ENCODE results near the gene ABI3BP.
"Not testable (repeated sequence)": the region's sequence is repeated elsewhere in the genome, so short reads cannot be mapped to it uniquely, and the experiment has no call there.

Gene ABI3BP

GRCh38 chr3:101012312-101012711, 19.1 kb upstream of the ABI3BP start:
- not testable (repeated sequence) for H3K4me1 ChIP-seq (ENCODE audit: insufficient read depth, low read length); H3K36me3 ChIP-seq (ENCODE audit: insufficient read depth, low read length); H2AFZ ChIP-seq (ENCODE audit: low read depth, low read length); H3K9me3 ChIP-seq (ENCODE audit: low read length); H3K27me3 ChIP-seq (ENCODE audit: insufficient read depth, low read length); H3K4me3 ChIP-seq (ENCODE audit: low read length)

GRCh38 chr3:101011136-101011535, 17.9 kb upstream of the ABI3BP start:
- H3K4me3 ChIP-seq (ENCODE audit: low read length): no peak overlapping the region
- no peaks in the 10 kb centered on the region for H3K4me1 ChIP-seq (ENCODE audit: insufficient read depth, low read length)
- no peaks in the 10 kb centered on the region for H3K9me3 ChIP-seq (ENCODE audit: low read length)
- H3K36me3 ChIP-seq (ENCODE audit: insufficient read depth, low read length): no peaks in the 10 kb centered on the region
- H2AFZ ChIP-seq (ENCODE audit: low read depth, low read length): no peak overlapping the region
- H3K27me3 ChIP-seq (ENCODE audit: insufficient read depth, low read length): peaks cover 3% of the 10 kb centered on the region

GRCh38 chr3:101010296-101010695, 17.1 kb upstream of the ABI3BP start:
- Histone ChIP-seq H2AFZ (ENCODE audit: low read depth, low read length) (no peak overlapping the region), H3K4me1 (ENCODE audit: insufficient read depth, low read length) (no peaks in the 10 kb centered on the region), H3K9me3 (ENCODE audit: low read length) (no peaks in the 10 kb centered on the region), H3K36me3 (ENCODE audit: insufficient read depth, low read length) (no peaks in the 10 kb centered on the region), H3K4me3 (ENCODE audit: low read length) (no peak overlapping the region), H3K27me3 (ENCODE audit: insufficient read depth, low read length) (no peaks in the 10 kb centered on the region)

GRCh38 chr3:101009386-101009785, 16.2 kb upstream of the ABI3BP start:
- H3K27me3 ChIP-seq (ENCODE audit: insufficient read depth, low read length): no peaks in the 10 kb centered on the region
- H3K36me3 ChIP-seq (ENCODE audit: insufficient read depth, low read length): no peaks in the 10 kb centered on the region
- no peaks in the 10 kb centered on the region for H3K4me1 ChIP-seq (ENCODE audit: insufficient read depth, low read length)
- H3K9me3 ChIP-seq (ENCODE audit: low read length): no peaks in the 10 kb centered on the region
- H2AFZ ChIP-seq (ENCODE audit: low read depth, low read length): no peak overlapping the region
- H3K4me3 ChIP-seq (ENCODE audit: low read length): no peak overlapping the region

- H3K36me3 ChIP-seq (ENCODE audit: insufficient read depth, low read length): no peaks in the 10 kb centered on the region
- H2AFZ ChIP-seq (ENCODE audit: low read depth, low read length): no peak overlapping the region
- H3K4me3 ChIP-seq (ENCODE audit: low read length): no peak overlapping the region
Observed at GRCh38 chr3:100999160-100999559, 5.9 kb upstream of the ABI3BP start.

GRCh38 chr3:100994809-100995208, 1.6 kb upstream of the ABI3BP start:
- Histone ChIP-seq H3K27me3 (ENCODE audit: insufficient read depth, low read length) (no peaks in the 10 kb centered on the region), H3K4me1 (ENCODE audit: insufficient read depth, low read length) (no peaks in the 10 kb centered on the region), H2AFZ (ENCODE audit: low read depth, low read length) (no peak overlapping the region), H3K4me3 (ENCODE audit: low read length) (no peak overlapping the region), H3K36me3 (ENCODE audit: insufficient read depth, low read length) (no peaks in the 10 kb centered on the region), H3K9me3 (ENCODE audit: low read length) (no peaks in the 10 kb centered on the region)

More at GRCh38 chr3:100999160-100999559, 5.9 kb upstream of the ABI3BP start:
- H3K9me3 ChIP-seq (ENCODE audit: low read length): no peaks in the 10 kb centered on the region
- H3K27me3 ChIP-seq (ENCODE audit: insufficient read depth, low read length): no peaks in the 10 kb centered on the region
- H3K4me1 ChIP-seq (ENCODE audit: insufficient read depth, low read length): no peaks in the 10 kb centered on the region

GRCh38 chr3:100994187-100994586, 966 bp upstream of the ABI3BP start:
- Histone ChIP-seq H2AFZ (ENCODE audit: low read depth, low read length) (no peak overlapping the region), H3K36me3 (ENCODE audit: insufficient read depth, low read length) (no peaks in the 10 kb centered on the region), H3K4me1 (ENCODE audit: insufficient read depth, low read length) (no peaks in the 10 kb centered on the region), H3K9me3 (ENCODE audit: low read length) (no peaks in the 10 kb centered on the region), H3K27me3 (ENCODE audit: insufficient read depth, low read length) (no peaks in the 10 kb centered on the region), H3K4me3 (ENCODE audit: low read length) (no peak overlapping the region)

- Histone ChIP-seq H2AFZ (ENCODE audit: low read depth, low read length) (no peak overlapping the region), H3K4me3 (ENCODE audit: low read length) (no peak overlapping the region), H3K9me3 (ENCODE audit: low read length) (no peaks in the 10 kb centered on the region), H3K36me3 (ENCODE audit: insufficient read depth, low read length) (no peaks in the 10 kb centered on the region), H3K4me1 (ENCODE audit: insufficient read depth, low read length) (no peaks in the 10 kb centered on the region), H3K27me3 (ENCODE audit: insufficient read depth, low read length) (peaks cover 2% of the 10 kb centered on the region)
Observed at GRCh38 chr3:100992231-100993012, 799 bp downstream of the ABI3BP start.

GRCh38 chr3:100988080-100988479, 5.1 kb downstream of the ABI3BP start:
- Histone ChIP-seq H2AFZ (ENCODE audit: low read depth, low read length) (no peak overlapping the region), H3K27me3 (ENCODE audit: insufficient read depth, low read length) (peaks cover 2% of the 10 kb centered on the region), H3K9me3 (ENCODE audit: low read length) (no peaks in the 10 kb centered on the region), H3K4me3 (ENCODE audit: low read length) (no peak overlapping the region), H3K36me3 (ENCODE audit: insufficient read depth, low read length) (no peaks in the 10 kb centered on the region), H3K4me1 (ENCODE audit: insufficient read depth, low read length) (no peaks in the 10 kb centered on the region)

GRCh38 chr3:100984308-100984707, 8.9 kb downstream of the ABI3BP start:
- no peaks in the 10 kb centered on the region for H3K36me3 ChIP-seq (ENCODE audit: insufficient read depth, low read length)
- no peak overlapping the region for H2AFZ ChIP-seq (ENCODE audit: low read depth, low read length)
- H3K27me3 ChIP-seq (ENCODE audit: insufficient read depth, low read length): peaks cover 2% of the 10 kb centered on the region
- H3K4me1 ChIP-seq (ENCODE audit: insufficient read depth, low read length): no peaks in the 10 kb centered on the region
- no peak overlapping the region for H3K4me3 ChIP-seq (ENCODE audit: low read length)
- no peaks in the 10 kb centered on the region for H3K9me3 ChIP-seq (ENCODE audit: low read length)

GRCh38 chr3:100982710-100983109, 10.5 kb downstream of the ABI3BP start:
- no peaks in the 10 kb centered on the region for H3K36me3 ChIP-seq (ENCODE audit: insufficient read depth, low read length)
- no peak overlapping the region for H3K4me3 ChIP-seq (ENCODE audit: low read length)
- no peaks in the 10 kb centered on the region for H3K27me3 ChIP-seq (ENCODE audit: insufficient read depth, low read length)
- no peak overlapping the region for H2AFZ ChIP-seq (ENCODE audit: low read depth, low read length)
- no peaks in the 10 kb centered on the region for H3K9me3 ChIP-seq (ENCODE audit: low read length)
- H3K4me1 ChIP-seq (ENCODE audit: insufficient read depth, low read length): no peaks in the 10 kb centered on the region

- Histone ChIP-seq H3K36me3 (ENCODE audit: insufficient read depth, low read length) (no peaks in the 10 kb centered on the region), H3K4me3 (ENCODE audit: low read length) (no peak overlapping the region), H3K9me3 (ENCODE audit: low read length) (no peaks in the 10 kb centered on the region), H2AFZ (ENCODE audit: low read depth, low read length) (no peak overlapping the region), H3K4me1 (ENCODE audit: insufficient read depth, low read length) (no peaks in the 10 kb centered on the region), H3K27me3 (ENCODE audit: insufficient read depth, low read length) (no peaks in the 10 kb centered on the region)
Observed at GRCh38 chr3:100981164-100981911, 11.9 kb downstream of the ABI3BP start.

- H3K4me1 ChIP-seq (ENCODE audit: insufficient read depth, low read length): no peaks in the 10 kb centered on the region
- H3K4me3 ChIP-seq (ENCODE audit: low read length): no peak overlapping the region
- H3K36me3 ChIP-seq (ENCODE audit: insufficient read depth, low read length): no peaks in the 10 kb centered on the region
- no peaks in the 10 kb centered on the region for H3K27me3 ChIP-seq (ENCODE audit: insufficient read depth, low read length)
- no peaks in the 10 kb centered on the region for H3K9me3 ChIP-seq (ENCODE audit: low read length)
- no peak overlapping the region for H2AFZ ChIP-seq (ENCODE audit: low read depth, low read length)
Observed at GRCh38 chr3:100978011-100978659, 15.1 kb downstream of the ABI3BP start.

All from neuron (in vitro differentiated cells).